ENCODE data around the gene POU2AF3. TPM values are rescaled to one million over a fixed set of nuclear protein-coding genes. Genes with fewer than 3 reads are reported as not detected.

Gene POU2AF3
- polyA plus RNA-seq, 1 of the 3 experiments (the other 2 are of a cell fraction): 0.07 TPM

DNA sequence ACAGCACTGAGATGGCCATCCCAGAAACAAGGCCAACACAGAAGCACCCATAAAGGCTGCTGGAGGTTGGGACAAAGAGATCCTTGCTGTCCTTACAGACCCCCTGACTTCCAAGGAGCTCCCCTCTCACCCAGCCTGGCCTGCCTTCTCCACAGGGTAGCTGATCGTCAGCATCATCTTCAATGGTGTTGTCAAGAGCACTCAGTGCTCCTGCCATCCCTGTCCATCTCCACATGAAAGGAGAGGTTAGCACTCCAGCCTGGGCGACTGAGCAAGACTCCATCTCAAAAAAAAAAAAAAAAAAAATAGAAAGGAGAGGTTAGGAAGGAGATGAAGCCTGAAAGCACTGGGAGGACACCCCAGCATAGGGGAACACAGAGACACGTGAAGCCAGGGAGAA, 2.1 kb upstream of the POU2AF3 start:
- DNase-seq: no peak
- Histone ChIP-seq H3K4me1 (ENCODE audit: control insufficient read depth in 1 of 2, insufficient read depth in 2 of 2, low read depth in 1 of 2, low read length in 1 of 2) (peaks cover 0 to 5% of the 10 kb centered on the region in 2 experiments; a peak in 1 of 4 replicates), H3F3A (replicated peaks; ENCODE audit: insufficient read depth) (no peaks in the 10 kb centered on the region), H3K4me3 (ENCODE audit: low read depth in 2 of 2, low read length in 1 of 2) (no peak overlapping the region), H3K9ac (no peak overlapping the region), H3K9me3 (no peaks in the 10 kb centered on the region), H3K79me2 (ENCODE audit: insufficient read depth) (no peaks in the 10 kb centered on the region), H3K27ac (ENCODE audit: low read depth in 2 of 2, low read length in 1 of 2) (no peak overlapping the region), H2AFZ (ENCODE audit: low read depth) (no peak overlapping the region), H3K4me2 (no peak overlapping the region), H4K20me1 (ENCODE audit: insufficient read depth) (no peaks in the 10 kb centered on the region), H3K9me2 (no peaks in the 10 kb centered on the region), H3K36me3 (replicated peaks in 1 of 2; ENCODE audit: control insufficient read depth in 1 of 2, insufficient read depth in 2 of 2, low read length in 1 of 2) (no peaks in the 10 kb centered on the region), H3K27me3 (ENCODE audit: insufficient read depth) (peaks cover 16% of the 10 kb centered on the region; the same call in 1 of the 2 replicates)
- ChIA-PET CTCF (interaction anchor here (0.6 to 6.6 kb wide), 6 partner anchors 13 to 150 kb away, joined by 3 to 57 read pairs (median 13); no protein-coding TSS in a partner anchor), POLR2A (no interaction called here)
- no peak for TF ChIP-seq FOSL2 (IDR thresholded peaks at IDR 0.05; ENCODE audit: borderline replicate concordance, low read depth)
- TF ChIP-seq SIN3A (IDR thresholded peaks at IDR 0.05; ENCODE audit: borderline replicate concordance, low read depth, low read length): no peak
- TF ChIP-seq, protein P1, sequence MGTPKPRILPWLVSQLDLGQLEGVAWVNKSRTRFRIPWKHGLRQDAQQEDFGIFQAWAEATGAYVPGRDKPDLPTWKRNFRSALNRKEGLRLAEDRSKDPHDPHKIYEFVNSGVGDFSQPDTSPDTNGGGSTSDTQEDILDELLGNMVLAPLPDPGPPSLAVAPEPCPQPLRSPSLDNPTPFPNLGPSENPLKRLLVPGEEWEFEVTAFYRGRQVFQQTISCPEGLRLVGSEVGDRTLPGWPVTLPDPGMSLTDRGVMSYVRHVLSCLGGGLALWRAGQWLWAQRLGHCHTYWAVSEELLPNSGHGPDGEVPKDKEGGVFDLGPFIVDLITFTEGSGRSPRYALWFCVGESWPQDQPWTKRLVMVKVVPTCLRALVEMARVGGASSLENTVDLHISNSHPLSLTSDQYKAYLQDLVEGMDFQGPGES (IDR thresholded peaks at IDR 0.05; ENCODE audit: low read depth, low read length): no peak
- TF ChIP-seq EZH2phosphoT487 (IDR thresholded peaks at IDR 0.05; ENCODE audit: borderline replicate concordance, low read depth): no peak
- TF ChIP-seq NFIC (IDR thresholded peaks at IDR 0.05; ENCODE audit: borderline replicate concordance): no peak
- no peak for TF ChIP-seq FOXJ3 (CRISPR knock-in tag; IDR thresholded peaks at IDR 0.05)
- TF ChIP-seq YY1 (IDR thresholded peaks at IDR 0.05; ENCODE audit: low read depth): no peak
- TF ChIP-seq, protein P2, sequence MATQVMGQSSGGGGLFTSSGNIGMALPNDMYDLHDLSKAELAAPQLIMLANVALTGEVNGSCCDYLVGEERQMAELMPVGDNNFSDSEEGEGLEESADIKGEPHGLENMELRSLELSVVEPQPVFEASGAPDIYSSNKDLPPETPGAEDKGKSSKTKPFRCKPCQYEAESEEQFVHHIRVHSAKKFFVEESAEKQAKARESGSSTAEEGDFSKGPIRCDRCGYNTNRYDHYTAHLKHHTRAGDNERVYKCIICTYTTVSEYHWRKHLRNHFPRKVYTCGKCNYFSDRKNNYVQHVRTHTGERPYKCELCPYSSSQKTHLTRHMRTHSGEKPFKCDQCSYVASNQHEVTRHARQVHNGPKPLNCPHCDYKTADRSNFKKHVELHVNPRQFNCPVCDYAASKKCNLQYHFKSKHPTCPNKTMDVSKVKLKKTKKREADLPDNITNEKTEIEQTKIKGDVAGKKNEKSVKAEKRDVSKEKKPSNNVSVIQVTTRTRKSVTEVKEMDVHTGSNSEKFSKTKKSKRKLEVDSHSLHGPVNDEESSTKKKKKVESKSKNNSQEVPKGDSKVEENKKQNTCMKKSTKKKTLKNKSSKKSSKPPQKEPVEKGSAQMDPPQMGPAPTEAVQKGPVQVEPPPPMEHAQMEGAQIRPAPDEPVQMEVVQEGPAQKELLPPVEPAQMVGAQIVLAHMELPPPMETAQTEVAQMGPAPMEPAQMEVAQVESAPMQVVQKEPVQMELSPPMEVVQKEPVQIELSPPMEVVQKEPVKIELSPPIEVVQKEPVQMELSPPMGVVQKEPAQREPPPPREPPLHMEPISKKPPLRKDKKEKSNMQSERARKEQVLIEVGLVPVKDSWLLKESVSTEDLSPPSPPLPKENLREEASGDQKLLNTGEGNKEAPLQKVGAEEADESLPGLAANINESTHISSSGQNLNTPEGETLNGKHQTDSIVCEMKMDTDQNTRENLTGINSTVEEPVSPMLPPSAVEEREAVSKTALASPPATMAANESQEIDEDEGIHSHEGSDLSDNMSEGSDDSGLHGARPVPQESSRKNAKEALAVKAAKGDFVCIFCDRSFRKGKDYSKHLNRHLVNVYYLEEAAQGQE (IDR thresholded peaks at IDR 0.05; ENCODE audit: low read depth, low read length): no peak
- TF ChIP-seq MXI1 (IDR thresholded peaks at IDR 0.05; ENCODE audit: low read depth, low read length): no peak
- TF ChIP-seq RXRA (IDR thresholded peaks at IDR 0.05; ENCODE audit: borderline replicate concordance, low read depth): no peak
- no peak for TF ChIP-seq EP300 (IDR thresholded peaks at IDR 0.05; ENCODE audit: borderline replicate concordance in 1 of 2, low read depth in 1 of 2, low read length in 1 of 2)
- TF ChIP-seq TAF1 (IDR thresholded peaks at IDR 0.05; ENCODE audit: borderline replicate concordance, low read depth, low read length): no peak
- no peak for TF ChIP-seq TEAD4 (IDR thresholded peaks at IDR 0.05; ENCODE audit: borderline replicate concordance, insufficient read depth)
- TF ChIP-seq, protein P3, sequence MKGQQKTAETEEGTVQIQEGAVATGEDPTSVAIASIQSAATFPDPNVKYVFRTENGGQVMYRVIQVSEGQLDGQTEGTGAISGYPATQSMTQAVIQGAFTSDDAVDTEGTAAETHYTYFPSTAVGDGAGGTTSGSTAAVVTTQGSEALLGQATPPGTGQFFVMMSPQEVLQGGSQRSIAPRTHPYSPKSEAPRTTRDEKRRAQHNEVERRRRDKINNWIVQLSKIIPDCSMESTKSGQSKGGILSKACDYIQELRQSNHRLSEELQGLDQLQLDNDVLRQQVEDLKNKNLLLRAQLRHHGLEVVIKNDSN (IDR thresholded peaks at IDR 0.05; ENCODE audit: borderline replicate concordance, low read depth): no peak
- no peak for TF ChIP-seq RFX5 (IDR thresholded peaks at IDR 0.05; ENCODE audit: low read length)
- no peak for TF ChIP-seq FOXM1 (IDR thresholded peaks at IDR 0.05; ENCODE audit: low read depth)
- TF ChIP-seq, protein P4, sequence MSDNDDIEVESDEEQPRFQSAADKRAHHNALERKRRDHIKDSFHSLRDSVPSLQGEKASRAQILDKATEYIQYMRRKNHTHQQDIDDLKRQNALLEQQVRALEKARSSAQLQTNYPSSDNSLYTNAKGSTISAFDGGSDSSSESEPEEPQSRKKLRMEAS (IDR thresholded peaks at IDR 0.05; ENCODE audit: low read depth): no peak
- no peak for TF ChIP-seq RAD21 (IDR thresholded peaks at IDR 0.05; ENCODE audit: low read length)
- no peak for TF ChIP-seq GABPA (IDR thresholded peaks at IDR 0.05; ENCODE audit: low read depth)
- TF ChIP-seq RCOR1 (IDR thresholded peaks at IDR 0.05; ENCODE audit: low read length): no peak
- 77% methylated on average over 3 of the region's 3 CpGs for WGBS (ENCODE audit: low lambda C conversion rate)

Data from SK-N-SH (cell line).